GM12878 (cell line): ENCODE measurements around the gene APPBP2.

Experiments
- EP300 ChIP-seq, 2 experiments: fragments of 150-350 bp in 1 of 2; IDR thresholded peaks; 2 replicates each; pipeline ENCODE4 v1.6.1; 2011 to 2012; ENCODE audit warnings: low read depth in 2 of 2, low read length in 2 of 2, borderline replicate concordance in 1 of 2, improper control_type of control experiment in 1 of 2, inconsistent platforms in 1 of 2; ENCODE audit not compliant: control insufficient read depth in 1 of 2
- HDAC2 ChIP-seq: fragments of 200-600 bp; sonication (generic); IDR thresholded peaks from 2 replicates; pipeline ENCODE4 v1.6.1; 2017
- NR2F1 ChIP-seq: fragments of 450-650 bp; conservative IDR thresholded peaks from 2 replicates; pipeline ENCODE4 v1.6.1; 2017; ENCODE audit warnings: mild to moderate bottlenecking
- POLR2A ChIP-seq: IDR thresholded peaks from 2 replicates; pipeline ENCODE4 v1.6.1; 2011; ENCODE audit warnings: low read depth, mild to moderate bottlenecking, low read length
- RAD51 ChIP-seq: fragments of 450-650 bp; IDR thresholded peaks from 2 replicates; pipeline ENCODE4 v1.6.1; 2016; ENCODE audit warnings: moderate library complexity, mild to moderate bottlenecking, inconsistent platforms
- SIN3A ChIP-seq: IDR thresholded peaks from 2 replicates; pipeline ENCODE4 v1.6.1; 2012; ENCODE audit warnings: low read depth, low read length, improper control_type of control experiment
- SMC3 ChIP-seq: IDR thresholded peaks from 2 replicates; pipeline ENCODE4 v1.6.1; 2011; ENCODE audit warnings: low read length, improper control_type of control experiment, borderline replicate concordance
- STAT3 ChIP-seq: IDR thresholded peaks from 2 replicates; pipeline ENCODE4 v1.6.1; 2011; ENCODE audit warnings: low read depth, low read length, improper control_type of control experiment
- TARDBP ChIP-seq: IDR thresholded peaks from 2 replicates; pipeline ENCODE4 v1.6.1; 2016; ENCODE audit warnings: borderline replicate concordance
- TCF7 ChIP-seq: IDR thresholded peaks from 2 replicates; pipeline ENCODE4 v1.6.1; 2014; ENCODE audit warnings: antibody characterized with exemption, borderline replicate concordance
- YY1 ChIP-seq: IDR thresholded peaks from 2 replicates; pipeline ENCODE4 v1.6.1; 2011; ENCODE audit warnings: low read depth, mild to moderate bottlenecking, low read length
- TF ChIP-seq, protein P1 (sequence below), 3 experiments: IDR thresholded peaks in 2 of 3; conservative IDR thresholded peaks in 1 of 3; 2 replicates each; pipeline ENCODE4 v1.5.1; 2011; ENCODE audit warnings: low read depth in 3 of 3, low read length in 3 of 3, mild to moderate bottlenecking in 3 of 3, control low read depth in 2 of 3, moderate library complexity in 2 of 3, inconsistent platforms in 1 of 3, mixed read lengths in 1 of 3; ENCODE audit not compliant: control insufficient read depth in 2 of 3, insufficient read depth in 1 of 3; ENCODE audit errors: extremely low read depth in 1 of 3
- TF ChIP-seq, protein P2 (sequence below): IDR thresholded peaks from 2 replicates; pipeline ENCODE4 v1.6.1; 2011; ENCODE audit warnings: borderline replicate concordance, low read depth, mild to moderate bottlenecking, moderate library complexity, mixed read lengths, low read length; ENCODE audit not compliant: insufficient read depth; ENCODE audit errors: extremely low read length
- TF ChIP-seq, protein P3 (sequence below): IDR thresholded peaks from 2 replicates; pipeline ENCODE4 v1.6.1; 2011; ENCODE audit warnings: low read depth, low read length, improper control_type of control experiment, borderline replicate concordance

DNA sequence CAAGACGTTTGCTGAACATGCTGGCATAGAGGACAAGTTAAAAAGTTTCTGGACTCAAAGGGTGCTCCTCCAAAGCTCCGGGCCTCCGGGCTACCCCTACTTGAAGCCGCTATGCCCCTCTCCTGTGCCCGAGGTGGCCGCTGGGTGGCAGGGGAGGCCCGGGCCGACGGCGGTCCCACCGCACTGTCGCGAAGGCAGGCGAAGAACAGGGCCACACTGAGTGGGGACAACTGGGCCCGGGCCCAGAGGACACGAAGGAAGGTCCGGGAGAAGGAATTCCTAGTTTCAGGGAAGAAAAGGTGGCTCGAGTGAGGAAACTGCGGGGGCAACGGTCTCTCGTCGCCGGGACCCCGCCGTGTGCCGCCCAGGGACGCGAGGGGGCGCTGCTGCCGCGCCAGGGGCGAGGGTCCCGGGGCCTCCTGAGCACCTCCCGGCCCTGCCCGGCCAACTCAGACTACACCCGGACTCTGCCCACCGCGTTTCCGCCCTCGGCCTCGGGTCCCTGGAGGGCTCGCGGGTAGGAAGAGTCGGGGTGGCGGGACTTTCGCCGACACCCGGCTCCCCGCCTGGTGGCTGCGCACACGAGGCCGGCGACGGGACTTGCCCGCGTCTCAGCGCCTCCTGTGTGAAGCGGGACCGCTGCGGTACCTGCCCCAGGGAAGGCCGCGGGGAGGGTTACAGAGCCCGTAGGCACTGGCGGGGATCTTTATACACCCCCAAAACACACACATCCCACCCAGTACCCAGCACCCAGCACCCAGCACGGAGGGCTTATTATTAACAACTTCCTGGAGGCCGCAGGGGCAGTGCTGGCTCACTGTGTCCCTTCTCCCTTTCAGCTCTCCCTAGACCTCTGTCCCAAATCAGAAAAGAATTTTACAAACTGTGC, 104.5 kb downstream of the APPBP2 start:
- TF ChIP-seq, protein P1, sequence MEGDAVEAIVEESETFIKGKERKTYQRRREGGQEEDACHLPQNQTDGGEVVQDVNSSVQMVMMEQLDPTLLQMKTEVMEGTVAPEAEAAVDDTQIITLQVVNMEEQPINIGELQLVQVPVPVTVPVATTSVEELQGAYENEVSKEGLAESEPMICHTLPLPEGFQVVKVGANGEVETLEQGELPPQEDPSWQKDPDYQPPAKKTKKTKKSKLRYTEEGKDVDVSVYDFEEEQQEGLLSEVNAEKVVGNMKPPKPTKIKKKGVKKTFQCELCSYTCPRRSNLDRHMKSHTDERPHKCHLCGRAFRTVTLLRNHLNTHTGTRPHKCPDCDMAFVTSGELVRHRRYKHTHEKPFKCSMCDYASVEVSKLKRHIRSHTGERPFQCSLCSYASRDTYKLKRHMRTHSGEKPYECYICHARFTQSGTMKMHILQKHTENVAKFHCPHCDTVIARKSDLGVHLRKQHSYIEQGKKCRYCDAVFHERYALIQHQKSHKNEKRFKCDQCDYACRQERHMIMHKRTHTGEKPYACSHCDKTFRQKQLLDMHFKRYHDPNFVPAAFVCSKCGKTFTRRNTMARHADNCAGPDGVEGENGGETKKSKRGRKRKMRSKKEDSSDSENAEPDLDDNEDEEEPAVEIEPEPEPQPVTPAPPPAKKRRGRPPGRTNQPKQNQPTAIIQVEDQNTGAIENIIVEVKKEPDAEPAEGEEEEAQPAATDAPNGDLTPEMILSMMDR (IDR thresholded peaks at IDR 0.05 in 2 of 3, conservative IDR thresholded peaks at IDR 0.05 in 1 of 3; ENCODE audit: control insufficient read depth in 2 of 3, extremely low read depth in 1 of 3, insufficient read depth in 1 of 3, low read depth in 3 of 3, low read length in 3 of 3): peak; percentile 57 to 94 (median 90)
- TF ChIP-seq HDAC2 (no peak), SMC3 (peak; percentile 61; the same call in 1 of the 2 replicates), NR2F1 (no peak; the same call in none of the 2 replicates), STAT3 (no peak), TARDBP (no peak), YY1 (peak; percentile 49; the same call in 1 of the 2 replicates), EP300 (IDR thresholded peaks at IDR 0.05; ENCODE audit: borderline replicate concordance in 1 of 2, control insufficient read depth in 1 of 2, low read depth in 2 of 2, low read length in 2 of 2) (no peak), TCF7 (no peak), RAD51 (no peak), SIN3A (no peak), POLR2A (peak; percentile 75)
- TF ChIP-seq, protein P2, sequence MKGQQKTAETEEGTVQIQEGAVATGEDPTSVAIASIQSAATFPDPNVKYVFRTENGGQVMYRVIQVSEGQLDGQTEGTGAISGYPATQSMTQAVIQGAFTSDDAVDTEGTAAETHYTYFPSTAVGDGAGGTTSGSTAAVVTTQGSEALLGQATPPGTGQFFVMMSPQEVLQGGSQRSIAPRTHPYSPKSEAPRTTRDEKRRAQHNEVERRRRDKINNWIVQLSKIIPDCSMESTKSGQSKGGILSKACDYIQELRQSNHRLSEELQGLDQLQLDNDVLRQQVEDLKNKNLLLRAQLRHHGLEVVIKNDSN: no peak
- TF ChIP-seq, protein P3, sequence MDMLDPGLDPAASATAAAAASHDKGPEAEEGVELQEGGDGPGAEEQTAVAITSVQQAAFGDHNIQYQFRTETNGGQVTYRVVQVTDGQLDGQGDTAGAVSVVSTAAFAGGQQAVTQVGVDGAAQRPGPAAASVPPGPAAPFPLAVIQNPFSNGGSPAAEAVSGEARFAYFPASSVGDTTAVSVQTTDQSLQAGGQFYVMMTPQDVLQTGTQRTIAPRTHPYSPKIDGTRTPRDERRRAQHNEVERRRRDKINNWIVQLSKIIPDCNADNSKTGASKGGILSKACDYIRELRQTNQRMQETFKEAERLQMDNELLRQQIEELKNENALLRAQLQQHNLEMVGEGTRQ: no peak
